ENCODE data around the gene YES1. TPM values are rescaled to one million over a fixed set of nuclear protein-coding genes. Genes with fewer than 3 reads are reported as not detected.

YES1 gene
- total RNA-seq, 1 experiment from 2014 or later: 61.2 TPM

- Mint-ChIP-seq H3K9me3 (ENCODE audit: low read depth, unreplicated experiment) (no peaks in the 10 kb centered on the region), H3K4me3 (ENCODE audit: low read depth, unreplicated experiment) (no peak overlapping the region), H3K36me3 (ENCODE audit: insufficient read depth, unreplicated experiment) (peaks cover 46% of the 10 kb centered on the region), H3K27ac (ENCODE audit: unreplicated experiment) (no peak overlapping the region), H3K4me1 (ENCODE audit: low read depth, unreplicated experiment) (peaks cover 6% of the 10 kb centered on the region), H3K27me3 (ENCODE audit: unreplicated experiment) (no peaks in the 10 kb centered on the region)
- BruUV-seq (replicated peaks): no TSS peak
- TF ChIP-seq CTCF (IDR thresholded peaks at IDR 0.05; ENCODE audit: unreplicated experiment): no peak
- intact Hi-C loops (cut with micrococcal nuclease; ENCODE audit: unreplicated experiment): no loop called here
- no peak for DNase-seq
- CTCF ChIA-PET: interaction anchor here (0.6 kb wide), 1 partner anchor 58 kb away, joined by 3 read pairs; no protein-coding TSS in a partner anchor
Observed at GRCh38 chr18:675307-675706, 136.7 kb downstream of the YES1 start.

- H3K36me3 Mint-ChIP-seq (ENCODE audit: insufficient read depth, unreplicated experiment): peaks cover 51% of the 10 kb centered on the region
- CTCF ChIA-PET: interaction anchor here (1.1 kb wide), 1 partner anchor 16 kb away, joined by 5 read pairs; no protein-coding TSS in a partner anchor
Observed at GRCh38 chr18:673769-674168, 138.3 kb downstream of the YES1 start.

GRCh38 chr18:673317-673716 lies 138.7 kb downstream of the YES1 start:
- Mint-ChIP-seq H3K9me3 (ENCODE audit: low read depth, unreplicated experiment) (no peaks in the 10 kb centered on the region), H3K27ac (ENCODE audit: unreplicated experiment) (no peak overlapping the region), H3K4me1 (ENCODE audit: low read depth, unreplicated experiment) (peaks cover 8% of the 10 kb centered on the region), H3K4me3 (ENCODE audit: low read depth, unreplicated experiment) (no peak overlapping the region), H3K36me3 (ENCODE audit: insufficient read depth, unreplicated experiment) (peaks cover 55% of the 10 kb centered on the region), H3K27me3 (ENCODE audit: unreplicated experiment) (no peaks in the 10 kb centered on the region)
- TF ChIP-seq CTCF (IDR thresholded peaks at IDR 0.05; ENCODE audit: unreplicated experiment): no peak
- CTCF ChIA-PET: interaction anchor here (1.1 kb wide), 1 partner anchor 15 kb away, joined by 5 read pairs; no protein-coding TSS in a partner anchor
- BruUV-seq (replicated peaks): no TSS peak
- DNase-seq: no peak
- intact Hi-C loops (cut with micrococcal nuclease; ENCODE audit: unreplicated experiment): no loop called here

More at GRCh38 chr18:673769-674168, 138.3 kb downstream of the YES1 start:
- BruUV-seq (replicated peaks): no TSS peak
- Mint-ChIP-seq H3K4me3 (ENCODE audit: low read depth, unreplicated experiment) (no peak overlapping the region), H3K27ac (ENCODE audit: unreplicated experiment) (no peak overlapping the region), H3K4me1 (ENCODE audit: low read depth, unreplicated experiment) (peaks cover 8% of the 10 kb centered on the region), H3K9me3 (ENCODE audit: low read depth, unreplicated experiment) (no peaks in the 10 kb centered on the region), H3K27me3 (ENCODE audit: unreplicated experiment) (no peaks in the 10 kb centered on the region)
- DNase-seq: no peak
- intact Hi-C loops (cut with micrococcal nuclease; ENCODE audit: unreplicated experiment): no loop called here
- TF ChIP-seq CTCF (IDR thresholded peaks at IDR 0.05; ENCODE audit: unreplicated experiment): no peak

Other genes with a start within 250 kb of the YES1 start
- gene CETN1, start 231.9 kb downstream of the YES1 start, total RNA-seq (2022): not detected in 2 replicates
- 0.64 TPM in 1 of 2 replicates, not detected in the other for gene CLUL1, start 215.3 kb downstream of the YES1 start, total RNA-seq (2022)
- gene TYMS, start 154.6 kb downstream of the YES1 start, total RNA-seq (2022): 71.8 and 84.1 TPM in 2 replicates
- gene ENOSF1, start 99.6 kb downstream of the YES1 start, total RNA-seq (2022): 88.5 and 102 TPM in 2 replicates
- gene ADCYAP1, start 92.6 kb upstream of the YES1 start, total RNA-seq (2022): not detected in 2 replicates

Measured in Calu3 (cell line).